ENCODE results near the gene GSTT4. TPM values are rescaled to one million over a fixed set of nuclear protein-coding genes. Genes with fewer than 3 reads are reported as not detected.
"Not testable (repeated sequence)": the region's sequence is repeated elsewhere in the genome, so short reads cannot be mapped to it uniquely, and the experiment has no call there.

Gene GSTT4
- not detected for polyA plus RNA-seq (ENCODE audit: insufficient read length in 10 of 10)
- long read RNA-seq, donor 1, result 0 reads
- long read RNA-seq, donor 2, result 0 reads
- long read RNA-seq, donor 3, result 0 reads
- long read RNA-seq, donor 4, result 0 reads
- long read RNA-seq, donor 5, result 0 reads
- long read RNA-seq, donor 6, result 0 reads
- long read RNA-seq, donor 7, result 0 reads
- long read RNA-seq, donor 8, result 0 reads
- long read RNA-seq, donor 9, result 0 reads

DNA sequence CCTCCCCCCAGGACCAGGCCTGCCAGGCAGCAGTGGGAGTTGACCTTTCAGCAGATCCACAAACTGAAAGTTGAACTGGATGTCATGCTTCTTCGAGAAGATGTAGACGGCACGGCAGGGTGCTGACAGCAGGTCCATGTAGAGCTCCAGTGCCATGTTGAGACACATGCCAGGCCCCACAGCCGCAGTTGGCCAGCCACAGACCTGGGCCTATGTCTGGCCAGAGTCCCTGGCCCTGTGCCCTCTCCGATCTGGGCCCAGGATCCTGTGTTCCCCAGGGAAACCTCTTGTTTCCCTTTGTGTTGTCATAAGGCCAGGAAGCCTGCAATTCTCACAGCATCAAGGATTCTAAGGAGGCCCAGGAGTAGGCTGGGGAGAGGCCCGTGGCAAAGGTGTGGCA, at the start of gene GSTT4:
GSTT4 (minus strand) TSS at position 253 of the 400 bp plus-strand sequence; CDS start at position 156, 97 bp downstream.
- DNase-seq, result no peak

GRCh38 chr22:24054356-24054755, 49.1 kb upstream of the GSTT4 start:
- no peak for DNase-seq

GRCh38 chr22:24053481-24054226, 48.4 kb upstream of the GSTT4 start:
- no peak for DNase-seq

- DNase-seq, result no peak
These were observed 46.3 kb upstream of the GSTT4 start for GRCh38 chr22:24051568-24051967.

DNA sequence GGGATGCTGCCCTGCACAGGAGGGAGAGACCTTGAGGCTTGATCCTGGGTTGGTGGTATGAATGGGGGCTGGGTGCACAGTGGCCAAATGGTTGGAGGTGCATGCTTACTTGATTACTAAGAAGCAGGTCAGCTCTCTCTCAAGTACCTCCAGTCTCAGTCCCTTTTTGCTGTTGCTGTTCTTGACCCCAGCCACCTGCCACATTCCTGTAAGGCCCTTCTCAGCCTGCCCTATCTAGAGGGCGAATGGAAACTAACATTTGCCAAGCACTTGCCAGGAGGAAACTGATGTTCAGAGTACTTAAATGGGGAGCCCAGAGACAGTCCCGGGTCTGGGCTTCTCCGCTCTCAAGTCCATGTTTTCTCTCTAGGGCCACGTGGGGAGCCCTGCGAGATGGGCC, 45.8 kb upstream of the GSTT4 start:
- DNase-seq, result no peak

DNA sequence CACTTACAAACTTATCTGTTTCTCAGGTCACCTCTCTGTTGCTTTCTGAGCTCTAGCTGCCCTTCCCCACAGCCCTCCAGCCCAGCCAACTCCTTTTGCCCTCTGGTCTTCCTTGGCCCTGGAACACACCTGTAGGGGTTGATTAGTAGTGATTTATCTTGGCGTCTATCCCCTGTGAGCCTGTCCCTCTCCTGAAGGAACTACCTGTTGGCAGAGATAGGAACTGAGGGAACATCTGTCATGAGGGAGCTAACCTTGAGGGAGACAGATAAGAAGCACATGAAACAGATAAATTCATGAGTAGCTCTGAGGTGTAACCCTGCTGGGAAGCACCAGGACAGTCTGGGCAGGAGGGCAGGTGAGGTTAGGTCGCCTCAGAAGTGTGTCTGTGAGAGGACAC, 44.7 kb upstream of the GSTT4 start:
- no peak for DNase-seq

- DNase-seq, result no peak
These were observed 44.0 kb upstream of the GSTT4 start for GRCh38 chr22:24049211-24049610.

DNA sequence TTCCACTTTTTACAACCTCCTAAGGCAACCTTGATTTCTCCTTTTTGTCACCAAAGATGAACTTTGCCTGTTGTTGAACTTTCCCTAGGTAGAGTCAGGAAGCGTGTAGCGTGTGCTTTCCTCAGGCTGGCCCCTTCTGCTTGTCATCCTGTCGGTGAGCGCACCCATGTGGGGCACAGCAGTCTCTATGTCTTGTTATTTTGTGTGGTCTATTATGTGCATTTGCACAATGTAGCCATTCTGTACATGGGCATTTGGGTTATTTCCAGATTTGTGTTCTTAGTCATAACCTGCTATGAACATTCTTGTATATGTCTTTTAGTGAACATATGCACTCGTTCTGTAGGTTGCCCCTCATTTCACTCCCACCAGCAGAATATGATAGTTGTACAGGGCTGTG, 40.8 kb upstream of the GSTT4 start:
- DNase-seq, result no peak

DNA sequence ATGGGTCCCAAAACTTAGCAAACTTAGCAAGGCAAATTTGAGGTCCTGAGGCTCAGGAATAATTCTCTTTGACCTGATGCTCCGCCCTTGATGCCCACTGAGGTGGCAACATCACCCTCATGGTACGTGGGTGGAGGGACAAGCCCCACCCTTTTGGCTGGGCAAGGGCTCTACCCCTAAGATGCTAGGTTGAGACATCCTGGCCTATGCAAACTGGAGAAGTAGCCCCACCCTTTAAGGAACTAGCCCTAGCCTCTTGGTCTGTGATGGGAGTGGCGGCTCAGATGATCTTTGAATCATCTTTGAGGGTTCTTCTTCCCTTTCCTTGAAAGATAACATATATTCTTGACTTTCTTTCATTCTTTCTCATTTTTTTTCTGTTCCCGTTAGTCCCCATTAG, 38.7 kb upstream of the GSTT4 start:
- no peak for DNase-seq

DNA sequence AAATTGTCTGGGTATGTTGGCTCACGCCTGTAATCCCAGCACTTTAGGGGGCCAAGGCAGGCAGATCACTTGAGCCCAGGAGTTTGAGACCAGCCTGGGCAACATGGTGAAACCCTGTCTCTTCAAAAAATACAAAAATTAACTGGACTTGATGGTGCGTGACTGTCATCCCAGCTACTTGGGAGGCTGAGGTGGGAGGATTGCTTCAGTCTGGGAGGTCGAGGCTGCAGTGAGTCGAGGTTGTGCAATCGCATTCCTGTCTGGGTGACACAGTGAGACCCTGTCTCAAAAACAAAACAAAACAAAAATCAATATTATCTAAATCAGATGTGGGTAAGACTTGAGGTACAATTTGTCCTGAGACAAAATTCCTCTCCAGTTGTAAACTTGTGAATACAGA, 38.2 kb upstream of the GSTT4 start:
- DNase-seq, result not testable (repeated sequence)

DNA sequence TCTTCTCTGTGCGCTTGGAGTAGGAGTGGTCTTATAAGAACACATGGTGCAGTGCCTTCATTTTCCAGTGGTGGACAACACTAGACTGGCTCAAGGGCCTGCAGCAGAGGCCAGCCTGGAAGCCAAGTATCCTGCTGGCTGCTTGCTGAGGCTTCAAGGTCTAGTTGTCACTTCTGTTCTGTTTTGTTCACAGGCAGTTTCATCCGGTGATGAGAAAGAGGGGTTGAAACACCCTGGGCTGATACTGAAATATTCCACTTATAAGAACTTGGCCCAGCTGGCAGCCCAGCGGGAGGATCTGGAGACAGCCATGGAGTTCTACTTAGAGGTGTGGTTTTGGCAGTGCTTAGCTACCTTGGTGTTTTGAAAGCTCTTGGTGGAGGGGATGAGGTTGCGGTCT, 35.7 kb upstream of the GSTT4 start:
- DNase-seq, result no peak

GRCh38 chr22:24039046-24039445, 33.8 kb upstream of the GSTT4 start:
- no peak for DNase-seq

GRCh38 chr22:24037851-24038765, 32.9 kb upstream of the GSTT4 start:
- DNase-seq, result no peak

DNA sequence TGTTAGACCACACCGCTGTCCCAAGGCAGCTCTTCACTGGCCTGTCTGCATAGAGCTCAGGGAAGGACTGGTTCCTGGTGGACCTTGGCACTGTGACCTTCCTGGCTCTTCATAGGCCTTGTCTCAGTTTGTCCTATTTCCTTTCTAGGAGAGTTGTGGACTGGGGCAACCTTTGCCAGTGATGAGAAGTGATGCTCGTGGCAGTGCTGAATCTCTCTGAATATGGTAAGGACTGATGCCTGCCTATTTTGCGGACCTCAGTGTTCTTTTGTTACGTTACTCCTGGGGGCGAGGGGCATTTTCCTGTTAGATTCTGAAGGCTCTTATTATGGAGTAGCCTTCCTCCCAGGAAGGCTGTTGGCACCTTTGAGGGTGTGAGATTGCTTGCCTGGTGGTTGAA, 30.0 kb upstream of the GSTT4 start:
- DNase-seq, result no peak

DNA sequence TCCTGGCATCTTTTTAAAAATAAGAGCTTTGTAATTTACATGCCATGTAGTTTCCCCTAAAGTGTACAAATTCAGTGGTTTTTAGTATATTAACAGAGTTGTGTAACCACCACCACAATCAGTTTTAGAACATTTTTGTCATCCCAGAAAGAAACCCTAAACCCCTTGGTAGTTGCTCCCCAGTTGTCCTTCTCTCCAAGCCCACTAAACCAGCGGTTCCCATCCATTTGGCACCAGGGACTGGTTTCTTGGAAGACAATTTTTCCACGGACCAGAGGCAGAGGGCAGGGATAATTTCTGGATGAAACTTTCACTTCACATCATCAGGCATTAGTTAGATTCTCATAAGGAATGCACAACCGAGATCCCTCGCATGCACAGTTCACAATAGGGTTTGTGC, 28.5 kb upstream of the GSTT4 start:
- DNase-seq, result no peak

GRCh38 chr22:24030186-24030702, 25.0 kb upstream of the GSTT4 start:
- no peak for DNase-seq

DNA sequence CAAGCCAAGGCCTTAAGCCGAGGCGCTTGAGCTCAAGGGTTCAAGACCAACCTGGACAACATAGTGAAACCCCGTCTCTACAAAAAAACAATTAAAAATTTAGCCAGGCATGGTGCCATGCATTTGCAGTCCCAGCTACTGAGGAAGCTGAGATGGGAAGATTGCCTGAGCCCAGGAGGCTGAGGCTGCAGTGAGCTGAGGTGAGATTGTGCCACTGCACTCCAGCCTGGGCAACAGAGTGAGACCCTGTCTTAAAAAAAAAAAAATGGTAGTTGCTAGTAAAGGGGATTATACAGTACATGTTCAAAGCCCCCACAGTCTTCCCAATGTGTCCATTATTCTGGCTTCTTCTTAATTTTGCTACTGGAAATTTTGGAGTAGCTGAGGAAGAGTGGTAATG, 24.1 kb upstream of the GSTT4 start:
- DNase-seq, result no peak

GRCh38 chr22:24028533-24028932, 23.3 kb upstream of the GSTT4 start:
- DNase-seq, result no peak

DNA sequence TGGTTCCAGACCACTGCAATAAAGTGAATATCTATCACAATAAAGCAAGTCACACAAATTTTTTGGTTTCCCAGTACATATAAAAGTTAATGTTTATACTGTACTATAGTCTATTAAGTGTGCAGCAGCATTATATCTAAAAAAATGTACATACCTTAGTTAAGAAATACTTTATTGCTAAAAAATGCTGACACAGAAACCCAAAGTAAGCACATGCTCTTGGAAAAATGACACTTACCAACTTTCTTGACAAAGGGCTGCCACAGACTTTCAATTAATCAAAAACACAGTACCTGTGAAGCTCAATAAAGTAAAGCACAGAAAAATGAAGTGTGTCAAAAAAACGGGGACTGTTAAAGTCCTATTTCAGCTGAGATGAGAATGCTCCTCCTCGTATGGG, 22.7 kb upstream of the GSTT4 start:
- no peak for DNase-seq

DNA sequence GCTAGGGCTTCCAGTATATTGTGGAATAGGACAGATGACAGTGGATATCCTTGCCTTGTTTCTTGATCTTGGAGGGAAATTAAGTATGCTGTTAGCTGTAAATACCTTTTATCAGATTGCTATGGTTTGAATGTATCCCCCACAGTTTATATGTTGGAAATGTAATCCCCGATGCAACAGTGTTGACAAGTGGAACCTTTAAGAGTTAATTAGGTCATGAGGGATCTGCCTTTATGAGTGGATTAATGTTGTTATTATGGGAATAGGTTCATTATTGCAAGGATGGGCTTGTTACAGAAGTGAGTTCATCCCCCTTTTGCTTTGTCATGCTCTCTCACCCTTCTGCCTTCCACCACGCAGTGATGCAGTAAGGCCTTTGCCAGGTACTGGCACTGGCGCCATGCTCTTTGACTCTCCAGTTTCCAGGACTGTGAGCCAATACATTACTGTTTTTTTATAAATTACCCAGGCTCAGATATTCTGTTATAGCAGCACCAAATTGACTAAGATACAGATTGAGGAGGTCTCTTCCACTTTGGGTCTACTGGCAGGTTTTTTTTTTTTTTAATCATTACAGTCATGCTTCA, 22.2 kb upstream of the GSTT4 start:
- DNase-seq, result no peak

GRCh38 chr22:24026733-24027132, 21.5 kb upstream of the GSTT4 start:
- DNase-seq, result no peak

DNA sequence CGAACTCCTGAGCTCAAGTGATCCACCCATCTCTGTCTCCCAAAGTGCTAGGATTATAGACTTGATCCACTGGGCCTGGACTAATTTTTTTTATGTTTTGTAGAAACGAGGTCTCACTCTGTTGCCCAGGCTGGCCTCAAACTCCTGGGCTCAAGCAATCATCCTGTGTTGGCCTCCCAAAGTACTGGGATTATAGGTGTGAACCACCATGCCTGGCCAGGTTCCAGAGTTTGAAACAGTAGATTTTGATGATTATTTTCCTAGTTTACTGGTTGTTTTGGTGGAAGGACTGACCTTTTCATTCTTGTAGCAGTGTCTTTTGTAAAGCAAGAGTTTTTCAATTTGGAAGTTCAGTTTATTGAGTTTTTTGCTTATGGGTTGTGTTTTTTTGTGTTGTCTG, 20.8 kb upstream of the GSTT4 start:
- DNase-seq, result no peak

Data from muscle of back (tissue), 13 donors.